ENCODE data around the gene FAM107A. TPM values are rescaled to one million over a fixed set of nuclear protein-coding genes. Genes with fewer than 3 reads are reported as not detected.

Gene FAM107A
- total RNA-seq, 1 experiment from 2014 or later: not detected

GRCh38 chr3:58574106-58574505 is 3.1 kb downstream of the FAM107A start:
- TF ChIP-seq, protein P1, sequence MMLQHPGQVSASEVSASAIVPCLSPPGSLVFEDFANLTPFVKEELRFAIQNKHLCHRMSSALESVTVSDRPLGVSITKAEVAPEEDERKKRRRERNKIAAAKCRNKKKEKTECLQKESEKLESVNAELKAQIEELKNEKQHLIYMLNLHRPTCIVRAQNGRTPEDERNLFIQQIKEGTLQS (IDR thresholded peaks at IDR 0.05): no peak
- TF ChIP-seq EZH2 (IDR thresholded peaks at IDR 0.05): no peak
- TF ChIP-seq CBX3 (IDR thresholded peaks at IDR 0.05; ENCODE audit: low read depth): no peak
- Histone ChIP-seq H3K9me2 (ENCODE audit: insufficient read depth) (no peaks in the 10 kb centered on the region), H3K9me3 (ENCODE audit: control insufficient read depth in 1 of 2, insufficient read depth in 1 of 2, low read depth in 1 of 2, low read length in 2 of 2) (no peaks in the 10 kb centered on the region), H3K79me2 (ENCODE audit: insufficient read depth, low read length) (no peaks in the 10 kb centered on the region), H3K4me3 (replicated peaks in 1 of 2; ENCODE audit: low read depth in 1 of 2, low read length in 2 of 2) (no peak overlapping the region), H4K20me1 (ENCODE audit: insufficient read depth) (no peaks in the 10 kb centered on the region), H3K4me1 (ENCODE audit: control insufficient read depth in 1 of 2, insufficient read depth in 2 of 2, low read length in 2 of 2) (peaks cover 0 to 10% of the 10 kb centered on the region in 2 experiments; a peak in 1 of 4 replicates), H2AFZ (ENCODE audit: low read depth, low read length, poor library complexity, severe bottlenecking) (no peak overlapping the region), H3K36me3 (ENCODE audit: control insufficient read depth in 1 of 2, insufficient read depth in 2 of 2, low read length in 2 of 2) (no peaks in the 10 kb centered on the region), H3K9ac (ENCODE audit: low read length) (no peak overlapping the region), H3K27me3 (ENCODE audit: insufficient read depth, low read length) (no peaks in the 10 kb centered on the region), H3K27ac (ENCODE audit: low read depth, low read length) (no peak overlapping the region), H3K4me2 (ENCODE audit: low read length) (no peak overlapping the region)
- intact Hi-C loops (cut with micrococcal nuclease): no loop called here
- CTCF ChIA-PET: interaction anchor here (1.3 kb wide), 1 partner anchor 56 kb away, joined by 5 read pairs; no protein-coding TSS in a partner anchor
- DNase-seq (ENCODE audit: low read depth, low spot score): no peak
- POLR2A ChIA-PET: no interaction called here
- no TSS peak for BruUV-seq (replicated peaks)
- no peak for ATAC-seq
- RAD21 ChIA-PET (ENCODE audit: low non-redundant PET in 1 of 2, low total read pairs in 2 of 2, uncharacterized antibody in 2 of 2, unreplicated experiment in 2 of 2): no interaction called here

DNA sequence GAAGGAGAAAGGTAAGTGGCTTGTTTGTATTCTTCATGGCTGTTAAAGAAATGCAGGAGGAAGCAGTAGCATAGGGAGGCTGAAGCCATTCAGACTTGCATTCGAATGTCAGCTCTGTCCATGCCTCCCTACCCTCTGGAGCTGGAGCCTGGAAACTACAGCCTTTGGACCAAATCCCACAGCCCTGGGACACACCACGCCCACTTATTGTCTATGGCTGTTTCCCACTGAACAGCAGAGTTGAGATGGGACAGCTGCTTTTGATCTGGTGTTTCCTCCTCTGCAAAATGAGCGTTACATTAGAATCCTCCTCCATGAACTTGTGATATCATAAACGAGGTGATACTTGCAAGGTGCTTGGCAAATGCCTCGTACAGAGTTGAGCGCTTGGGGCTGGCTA is 3.6 kb downstream of the FAM107A start:
- CTCF ChIA-PET: interaction anchor here (1.3 kb wide), 1 partner anchor 57 kb away, joined by 5 read pairs; no protein-coding TSS in a partner anchor

More for the DNA sequence above, 3.6 kb downstream of the FAM107A start:
- Histone ChIP-seq H3K9me2 (ENCODE audit: insufficient read depth) (no peaks in the 10 kb centered on the region), H4K20me1 (ENCODE audit: insufficient read depth) (no peaks in the 10 kb centered on the region), H3K4me3 (replicated peaks in 1 of 2; ENCODE audit: low read depth in 1 of 2, low read length in 2 of 2) (no peak overlapping the region), H3K9ac (ENCODE audit: low read length) (no peak overlapping the region), H3K79me2 (ENCODE audit: insufficient read depth, low read length) (no peaks in the 10 kb centered on the region), H3K9me3 (ENCODE audit: control insufficient read depth in 1 of 2, insufficient read depth in 1 of 2, low read depth in 1 of 2, low read length in 2 of 2) (no peaks in the 10 kb centered on the region), H3K27me3 (ENCODE audit: insufficient read depth, low read length) (no peaks in the 10 kb centered on the region), H3K4me1 (ENCODE audit: control insufficient read depth in 1 of 2, insufficient read depth in 2 of 2, low read length in 2 of 2) (peaks cover 0 to 10% of the 10 kb centered on the region in 2 experiments; a peak in 1 of 4 replicates), H3K4me2 (ENCODE audit: low read length) (no peak overlapping the region), H3K36me3 (ENCODE audit: control insufficient read depth in 1 of 2, insufficient read depth in 2 of 2, low read length in 2 of 2) (no peaks in the 10 kb centered on the region), H2AFZ (ENCODE audit: low read depth, low read length, poor library complexity, severe bottlenecking) (no peak overlapping the region), H3K27ac (ENCODE audit: low read depth, low read length) (no peak overlapping the region)
- no peak for ATAC-seq
- ChIA-PET POLR2A (no interaction called here), RAD21 (ENCODE audit: low non-redundant PET in 1 of 2, low total read pairs in 2 of 2, uncharacterized antibody in 2 of 2, unreplicated experiment in 2 of 2) (no interaction called here)
- intact Hi-C loops (cut with micrococcal nuclease): no loop called here
- no peak for DNase-seq (ENCODE audit: low read depth, low spot score)
- no peak for TF ChIP-seq YY1 (IDR thresholded peaks at IDR 0.05; ENCODE audit: extremely low read depth, insufficient replicate concordance, low read depth, low read length)
- no peak for TF ChIP-seq POLR2A (IDR thresholded peaks at IDR 0.05; ENCODE audit: borderline replicate concordance, extremely low read depth, insufficient read depth, insufficient read length)
- no peak for TF ChIP-seq ELF1 (IDR thresholded peaks at IDR 0.05; ENCODE audit: borderline replicate concordance, low read depth)
- no peak for TF ChIP-seq TCF7L2 (IDR thresholded peaks at IDR 0.05; ENCODE audit: borderline replicate concordance, extremely low read depth, insufficient read depth, insufficient read length)
- TF ChIP-seq FOSL1 (IDR thresholded peaks at IDR 0.05; ENCODE audit: low read depth): no peak
- TF ChIP-seq CBX3 (IDR thresholded peaks at IDR 0.05; ENCODE audit: low read depth): no peak
- no peak for TF ChIP-seq EZH2phosphoT487 (IDR thresholded peaks at IDR 0.05; ENCODE audit: borderline replicate concordance)
- TF ChIP-seq, protein P2, sequence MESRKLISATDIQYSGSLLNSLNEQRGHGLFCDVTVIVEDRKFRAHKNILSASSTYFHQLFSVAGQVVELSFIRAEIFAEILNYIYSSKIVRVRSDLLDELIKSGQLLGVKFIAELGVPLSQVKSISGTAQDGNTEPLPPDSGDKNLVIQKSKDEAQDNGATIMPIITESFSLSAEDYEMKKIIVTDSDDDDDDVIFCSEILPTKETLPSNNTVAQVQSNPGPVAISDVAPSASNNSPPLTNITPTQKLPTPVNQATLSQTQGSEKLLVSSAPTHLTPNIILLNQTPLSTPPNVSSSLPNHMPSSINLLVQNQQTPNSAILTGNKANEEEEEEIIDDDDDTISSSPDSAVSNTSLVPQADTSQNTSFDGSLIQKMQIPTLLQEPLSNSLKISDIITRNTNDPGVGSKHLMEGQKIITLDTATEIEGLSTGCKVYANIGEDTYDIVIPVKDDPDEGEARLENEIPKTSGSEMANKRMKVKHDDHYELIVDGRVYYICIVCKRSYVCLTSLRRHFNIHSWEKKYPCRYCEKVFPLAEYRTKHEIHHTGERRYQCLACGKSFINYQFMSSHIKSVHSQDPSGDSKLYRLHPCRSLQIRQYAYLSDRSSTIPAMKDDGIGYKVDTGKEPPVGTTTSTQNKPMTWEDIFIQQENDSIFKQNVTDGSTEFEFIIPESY (IDR thresholded peaks at IDR 0.05; ENCODE audit: extremely low read depth, insufficient replicate concordance, low read length): no peak
- no TSS peak for BruUV-seq (replicated peaks)
